Putamen (tissue), 1 donor: Measurements from ENCODE around the gene PPP1R10.

Experiments
- DNase-seq: peaks from one replicate; pipeline ENCODE4 v3.0.0-alpha.2; 2016; ENCODE audit warnings: low spot score

The PPP1R10 gene

DNA sequence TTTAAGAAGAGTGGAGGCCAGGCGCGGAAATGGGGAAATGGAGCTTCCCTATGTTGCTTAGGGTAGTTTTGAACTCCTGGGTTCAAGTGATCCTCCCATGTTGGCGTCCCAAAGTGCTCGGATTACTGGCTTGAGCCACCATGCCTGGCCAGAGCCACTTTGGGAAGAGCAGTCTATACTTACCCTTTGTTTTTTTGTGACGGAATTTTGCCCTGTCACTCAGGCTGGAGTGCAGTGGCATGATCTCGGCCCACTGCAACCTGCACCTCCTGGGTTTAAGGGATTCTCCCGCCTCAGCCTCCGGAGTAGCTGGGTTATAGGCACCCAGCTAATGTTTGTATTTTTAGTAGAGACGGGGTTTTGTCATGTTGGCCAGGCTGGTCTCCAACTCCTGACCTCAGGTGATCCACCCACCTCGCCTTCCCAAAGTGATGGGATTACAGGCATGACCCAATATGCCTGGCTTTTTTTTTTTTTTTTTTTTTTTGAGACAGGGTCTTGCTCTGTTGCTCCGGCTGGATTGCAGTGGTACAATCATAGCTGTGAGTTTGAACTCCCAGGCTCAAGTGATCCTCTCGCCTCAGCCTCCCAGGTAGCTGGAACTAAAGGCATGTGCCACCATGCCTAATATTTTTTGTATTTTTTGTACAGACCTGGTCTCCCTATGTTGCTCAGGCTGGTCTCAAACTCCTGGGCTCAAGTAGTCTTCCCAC, 18.0 kb downstream of the PPP1R10 start:
- no peak for DNase-seq

DNA sequence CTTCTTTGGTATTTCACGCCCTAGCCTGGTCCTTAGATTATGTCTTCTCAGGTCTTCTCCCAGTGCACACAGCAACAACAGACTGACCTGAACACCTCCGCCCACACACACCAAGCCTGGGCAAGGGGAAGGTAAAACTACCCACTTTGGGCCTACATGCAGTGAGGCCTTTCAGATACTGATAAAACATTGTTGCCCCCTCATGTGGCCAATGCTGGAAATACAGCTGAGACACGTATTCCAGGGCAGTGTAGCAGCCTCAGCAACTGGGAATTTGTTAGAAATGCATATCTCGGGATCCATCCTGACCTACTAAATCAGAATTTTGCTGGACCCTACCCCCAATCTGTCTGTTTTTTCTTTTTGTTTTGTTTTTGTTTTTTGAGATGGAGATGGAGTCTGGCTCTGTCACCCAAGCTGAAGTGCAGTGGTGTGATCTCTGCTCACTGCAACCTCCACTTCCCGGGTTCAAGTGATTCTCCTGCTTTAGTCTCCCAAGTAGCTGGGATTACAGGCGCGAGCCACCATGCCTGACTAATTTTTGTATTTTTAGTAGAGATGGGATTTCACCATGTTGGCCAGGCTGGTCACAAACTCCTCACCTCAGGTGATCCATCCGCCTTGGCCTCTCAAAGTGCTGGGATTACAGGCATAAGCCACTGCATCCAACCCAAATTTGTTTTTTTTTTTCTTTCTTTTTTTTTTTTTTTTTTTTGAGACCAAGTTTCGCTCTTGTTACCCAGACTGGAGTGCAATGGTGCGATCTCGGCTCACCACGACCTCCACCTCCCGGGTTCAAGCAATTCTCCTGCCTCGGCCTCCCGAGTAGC, 19.5 kb downstream of the PPP1R10 start:
- DNase-seq: peak; percentile 69

GRCh38 chr6:30592287-30592686, 24.8 kb downstream of the PPP1R10 start:
- DNase-seq: no peak

DNA sequence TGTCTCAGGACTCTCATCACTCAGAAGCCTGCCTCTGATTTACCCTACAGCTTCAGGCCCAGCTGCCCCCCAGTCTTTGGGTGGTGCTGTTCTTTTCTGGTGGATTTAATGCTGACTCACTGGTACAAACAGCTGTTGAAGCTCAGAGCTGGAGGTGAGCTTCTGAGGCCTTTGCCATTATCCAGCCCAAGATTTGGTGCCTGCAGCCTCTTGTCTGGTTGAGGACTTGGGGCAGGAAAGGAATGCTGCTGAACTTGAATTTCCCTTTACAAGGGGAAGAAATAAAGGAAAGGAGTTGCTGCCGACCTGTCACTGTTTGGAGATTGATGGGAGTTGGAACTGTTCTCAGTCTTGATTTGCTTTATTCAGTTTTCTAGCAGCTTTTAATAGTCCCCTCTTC, 26.0 kb downstream of the PPP1R10 start:
- no peak for DNase-seq

DNA sequence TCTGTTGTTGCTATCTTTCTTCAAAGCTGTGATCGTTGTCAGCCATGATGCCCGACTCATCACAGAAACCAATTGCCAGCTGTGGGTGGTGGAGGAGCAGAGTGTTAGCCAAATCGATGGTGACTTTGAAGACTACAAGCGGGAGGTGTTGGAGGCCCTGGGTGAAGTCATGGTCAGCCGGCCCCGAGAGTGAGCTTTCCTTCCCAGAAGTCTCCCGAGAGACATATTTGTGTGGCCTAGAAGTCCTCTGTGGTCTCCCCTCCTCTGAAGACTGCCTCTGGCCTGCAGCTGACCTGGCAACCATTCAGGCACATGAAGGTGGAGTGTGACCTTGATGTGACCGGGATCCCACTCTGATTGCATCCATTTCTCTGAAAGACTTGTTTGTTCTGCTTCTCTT, 26.5 kb downstream of the PPP1R10 start:
- DNase-seq: no peak

GRCh38 chr6:30589754-30590358, 27.2 kb downstream of the PPP1R10 start:
- no peak for DNase-seq

- DNase-seq: no peak
Observed at GRCh38 chr6:30583921-30584320, 33.1 kb downstream of the PPP1R10 start.

DNA sequence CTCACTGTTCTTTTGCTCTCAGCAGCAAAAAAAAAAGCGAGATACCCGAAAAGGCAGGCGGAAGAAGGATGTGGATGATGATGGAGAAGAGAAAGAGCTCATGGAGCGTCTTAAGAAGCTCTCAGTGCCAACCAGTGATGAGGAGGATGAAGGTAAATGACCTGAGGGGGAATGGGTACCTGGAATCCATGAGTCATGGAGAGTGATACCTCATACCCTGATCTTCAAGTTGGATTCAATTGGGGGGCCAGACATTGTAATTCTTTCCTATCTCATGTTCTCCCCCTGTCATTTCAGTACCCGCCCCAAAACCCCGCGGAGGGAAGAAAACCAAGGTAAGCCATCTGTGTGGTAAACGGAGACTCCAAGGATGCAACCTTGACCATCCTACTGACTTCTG, 39.0 kb downstream of the PPP1R10 start:
- no peak for DNase-seq

- DNase-seq: no peak
Observed at GRCh38 chr6:30573113-30573512, 43.9 kb downstream of the PPP1R10 start.

GRCh38 chr6:30572148-30572547, 44.9 kb downstream of the PPP1R10 start:
- DNase-seq: no peak

DNA sequence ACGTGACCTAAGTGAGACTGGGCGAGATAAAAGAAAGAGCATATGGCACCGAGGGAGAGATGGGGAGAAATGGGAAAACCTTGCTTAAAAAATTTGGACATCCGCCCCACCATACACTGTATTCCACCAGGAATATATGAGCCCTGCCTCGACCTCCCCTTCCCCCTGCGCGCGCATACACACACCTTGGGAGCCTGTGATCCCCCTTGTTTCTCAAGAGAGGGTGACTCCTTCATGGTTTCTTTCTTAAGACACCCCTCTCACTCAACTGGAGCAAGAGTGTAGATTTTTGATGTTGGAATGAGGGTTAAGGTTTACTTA, 45.3 kb downstream of the PPP1R10 start:
- DNase-seq: no peak

GRCh38 chr6:30571075-30571761, 45.8 kb downstream of the PPP1R10 start, which contains the start of gene ABCF1:
Gene ABCF1 (plus strand): TSS chr6:30571442. CDS start chr6:30571488, 46 bp downstream.
- DNase-seq: peak; percentile 97

DNA sequence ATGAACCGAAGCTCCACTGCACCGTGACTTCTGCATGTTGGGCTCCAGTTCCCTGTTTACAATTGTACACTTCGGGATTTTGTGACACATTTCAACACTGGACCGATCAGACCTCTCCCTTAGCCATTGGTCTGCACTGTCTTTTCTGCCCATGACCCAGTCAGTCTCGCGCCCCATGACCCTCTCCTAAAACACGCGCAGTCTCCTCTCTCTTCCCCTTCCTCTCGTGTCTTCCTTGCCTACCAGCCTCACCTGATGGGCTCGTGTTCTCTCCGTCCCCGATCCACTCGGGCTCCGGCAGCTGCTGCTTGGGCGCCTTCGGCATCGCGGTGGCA, 46.3 kb downstream of the PPP1R10 start:
- no peak for DNase-seq

DNA sequence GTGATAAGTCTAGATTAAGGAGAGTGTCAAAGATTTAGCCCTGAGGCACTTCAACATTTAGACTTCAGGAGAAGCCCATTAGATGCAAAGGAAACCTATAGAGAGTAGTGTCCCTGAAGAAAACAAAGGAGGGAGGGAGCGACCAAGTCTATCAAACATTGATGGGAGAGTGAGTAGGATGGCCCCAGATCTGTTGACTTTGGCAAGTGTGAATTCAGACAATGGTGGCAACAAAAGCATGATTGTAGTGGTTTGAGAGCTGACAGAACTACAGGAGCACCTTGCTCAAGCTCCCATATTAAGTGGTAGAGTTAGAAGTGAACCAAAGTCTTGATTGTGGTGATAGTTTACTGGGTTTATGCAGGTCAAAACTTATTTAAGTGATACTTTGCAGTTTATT, 46.8 kb downstream of the PPP1R10 start:
- no peak for DNase-seq

DNA sequence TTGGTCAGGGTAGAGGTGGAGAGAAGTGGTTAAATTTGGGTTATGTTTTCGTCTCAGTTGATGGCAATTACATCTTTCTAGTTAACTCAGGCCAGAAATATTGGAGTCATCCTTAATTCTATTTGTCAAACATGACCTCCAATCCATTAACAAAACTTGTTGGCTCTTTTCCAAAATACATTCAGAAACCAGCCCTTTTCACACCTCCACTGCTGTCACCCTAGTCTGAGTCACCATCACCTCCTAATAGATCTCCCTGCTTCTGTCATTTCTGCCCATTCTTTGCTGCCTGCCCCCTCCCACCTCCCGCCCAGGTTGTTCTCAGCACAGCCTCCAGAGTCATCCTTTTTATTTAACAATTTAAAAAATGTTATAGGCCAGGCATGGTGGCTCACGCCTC, 48.8 kb downstream of the PPP1R10 start:
- DNase-seq: peak; percentile 75

DNA sequence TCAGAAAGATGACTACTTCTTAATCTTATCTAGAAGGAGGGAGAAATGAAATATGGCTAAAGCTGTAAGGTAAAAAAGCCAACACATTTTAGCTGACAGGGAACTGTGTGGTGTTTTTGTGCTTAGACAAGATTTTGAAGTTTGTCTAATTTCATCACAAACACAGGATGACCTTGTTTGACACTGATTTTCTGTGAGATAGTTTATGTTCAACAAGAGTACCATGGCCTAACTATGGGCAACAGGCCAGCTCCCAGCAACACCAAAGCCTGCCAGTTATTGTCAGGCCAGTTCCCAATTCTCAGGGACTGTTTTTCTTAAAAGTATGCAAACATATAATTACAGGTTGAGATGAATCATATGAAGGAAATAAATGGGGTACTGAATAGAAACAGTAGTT, 51.3 kb downstream of the PPP1R10 start:
- no peak for DNase-seq

GRCh38 chr6:30564114-30564513, 52.9 kb downstream of the PPP1R10 start:
- no peak for DNase-seq

DNA sequence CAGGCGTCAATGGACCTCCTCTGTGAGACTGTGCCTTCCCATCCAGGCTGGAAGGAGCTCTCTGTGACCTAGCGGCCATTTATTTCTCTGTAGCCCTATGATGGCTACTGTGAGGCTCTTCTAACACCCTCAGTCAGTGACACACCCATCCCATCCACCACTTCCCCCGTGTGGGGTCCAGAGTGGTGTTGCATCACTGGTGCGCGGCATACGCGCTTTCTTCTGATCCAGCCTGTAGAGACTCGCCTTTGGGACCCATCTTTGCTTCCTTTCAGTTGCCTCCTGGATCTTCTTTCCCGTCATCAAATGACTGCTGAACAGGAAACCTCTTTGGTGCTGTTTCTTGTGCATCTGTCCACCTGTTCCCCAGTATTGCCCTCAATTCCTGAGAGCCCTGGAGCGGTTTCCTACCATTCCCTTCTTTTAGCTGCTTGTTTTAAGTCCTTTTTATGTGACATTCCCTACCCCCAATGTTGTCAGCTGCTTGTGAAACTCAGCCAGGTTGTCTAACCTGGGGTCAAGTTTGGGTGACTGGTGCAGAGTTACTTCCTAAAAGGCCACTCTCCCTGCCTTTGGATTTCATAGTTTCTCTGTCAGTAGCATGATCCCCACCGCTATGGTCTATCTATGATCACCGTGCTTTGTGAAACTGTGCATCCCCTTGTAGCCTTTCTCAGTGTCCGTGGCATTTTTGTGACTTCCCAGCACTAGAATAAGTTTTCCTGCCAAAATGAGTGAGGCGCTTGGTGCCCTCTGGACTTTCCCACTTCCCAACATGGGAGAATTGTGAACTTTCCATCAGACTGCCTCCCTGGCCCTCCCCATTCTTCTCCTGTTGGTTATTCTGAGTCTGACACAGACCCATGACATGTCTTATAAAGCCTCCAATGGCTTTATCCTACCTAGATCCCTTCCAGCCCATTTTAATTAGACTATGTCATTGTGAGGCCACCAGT, 54.3 kb downstream of the PPP1R10 start:
- no peak for DNase-seq

- no peak for DNase-seq
Observed at GRCh38 chr6:30560930-30561329, 56.1 kb downstream of the PPP1R10 start.

DNA sequence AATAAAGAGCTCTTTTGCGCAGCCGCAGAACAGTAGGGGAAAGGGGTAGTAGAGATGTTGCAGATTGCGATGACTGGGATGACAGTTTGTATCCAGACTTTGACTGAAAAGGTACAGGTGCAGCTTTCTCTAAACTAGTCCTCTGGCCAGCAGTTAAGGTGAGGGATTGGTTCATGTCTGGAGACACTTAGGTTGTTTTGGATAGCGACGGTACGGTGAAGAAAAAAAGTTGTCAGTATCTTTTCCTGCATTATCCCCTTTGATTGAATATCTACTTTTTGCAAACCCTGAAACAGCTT, 59.4 kb downstream of the PPP1R10 start:
- no peak for DNase-seq

DNA sequence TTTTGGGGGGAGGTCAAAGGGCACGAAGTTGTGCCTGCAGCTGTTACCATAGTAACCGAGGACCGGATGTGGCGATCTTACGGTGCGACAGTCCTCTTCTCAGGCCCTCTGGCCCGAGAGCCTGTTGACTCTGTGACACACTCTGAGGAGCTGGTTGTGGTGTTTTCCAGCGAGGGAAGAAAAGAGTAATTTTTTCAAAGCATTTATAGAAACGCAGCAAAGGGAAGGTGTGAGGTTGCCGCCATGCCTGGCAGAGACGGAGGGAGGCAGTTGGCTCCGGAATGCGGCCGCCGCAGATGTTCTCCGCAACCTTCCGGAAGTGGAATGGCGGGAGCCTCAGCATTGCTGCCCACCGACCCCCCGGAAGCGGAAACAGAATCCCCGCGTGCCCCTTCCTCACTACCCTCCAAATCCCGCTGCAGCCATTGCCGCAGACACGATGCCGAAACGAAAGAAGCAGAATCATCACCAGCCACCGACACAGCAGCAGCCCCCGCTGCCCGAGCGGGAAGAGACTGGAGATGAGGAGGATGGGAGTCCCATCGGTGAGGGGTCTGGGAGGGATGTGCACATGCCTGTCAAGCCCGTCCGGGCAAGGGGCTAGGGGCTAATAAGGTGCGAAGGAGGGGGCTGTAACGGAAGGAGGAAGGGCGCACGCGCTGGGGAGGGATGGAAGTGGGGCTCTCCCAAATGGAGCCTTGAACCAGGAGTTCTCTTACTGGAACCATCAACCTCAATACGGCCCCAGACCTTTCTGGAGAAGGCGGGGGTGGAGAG, 59.9 kb downstream of the PPP1R10 start, which contains the start of gene PRR3:
PRR3 (plus strand) TSS at position 390 of the 777 bp plus-strand sequence; CDS start at position 440, 50 bp downstream.
- DNase-seq: peak; percentile 92
